Measurements from ENCODE around the gene ZNF385B.

- no peak for TF ChIP-seq POLR2A (IDR thresholded peaks at IDR 0.05)
- no peak for TF ChIP-seq CTCF (IDR thresholded peaks at IDR 0.05)
Observed at GRCh38 chr2:179677077-179677688, 184.2 kb downstream of the ZNF385B start.

All from uterus (tissue), 2 donors.